HEK293 (cell line): ENCODE results near the gene ATF6.
A peak's percentile ranks its signal among the peaks of the same experiment; 100 is the strongest.

Source experiments
- CTCF ChIA-PET: fragments of 350-600 bp; formaldehyde crosslinking; extraction: SDS; loops from one replicate; lab custom pipeline; 2021; ENCODE audit warnings: antibody characterized with exemption; lab: Yijun Ruan, JAX
- POLR2A ChIA-PET: fragments of 300-600 bp; formaldehyde crosslinking; extraction: SDS; loops from one replicate; lab custom pipeline; 2020; ENCODE audit warnings: antibody characterized with exemption, inconsistent platforms; lab: Yijun Ruan, JAX
- H3K27ac ChIP-seq: fragments of 200-500 bp; sonication (Bioruptor generic); 2 replicates; pipeline ENCODE4 v1.5.1; 2014; ENCODE audit warnings: low read depth, low read length, control low read depth, inconsistent platforms; ENCODE audit errors: extremely low read depth
- H3K36me3 ChIP-seq, 2 experiments: fragments of 200-500 bp in 1 of 2; sonication (Bioruptor generic) in 1 of 2; 1 replicate in 1 of 2; 2 replicates in 1 of 2; pipeline ENCODE4 v1.5.1; 2014 to 2017; ENCODE audit warnings: inconsistent platforms in 2 of 2, low read length in 2 of 2; ENCODE audit not compliant: control insufficient read depth in 2 of 2, insufficient read depth in 1 of 2
- H3K4me1 ChIP-seq: fragments of 200-500 bp; sonication (Bioruptor generic); 2 replicates; pipeline ENCODE4 v1.5.1; 2014; ENCODE audit warnings: mild to moderate bottlenecking, low read length, inconsistent platforms; ENCODE audit not compliant: control insufficient read depth, insufficient read depth
- H3K4me3 ChIP-seq: 2 replicates; pipeline ENCODE4 v1.5.1; 2011; ENCODE audit warnings: low read depth, mild to moderate bottlenecking, control low read depth, low read length, moderate library complexity
- H3K9me3 ChIP-seq: fragments of 200-500 bp; sonication (Bioruptor generic); 2 replicates; pipeline ENCODE4 v1.5.1; 2014; ENCODE audit warnings: low read depth, low read length, inconsistent platforms; ENCODE audit not compliant: control insufficient read depth, insufficient read depth
- ZBTB17 ChIP-seq: fragments of 450-650 bp; formaldehyde crosslinking; IDR thresholded peaks from 2 replicates; pipeline ENCODE4 v1.5.1; 2016; ENCODE audit warnings: missing biosample characterization, missing genetic modification characterization
- ZNF132 ChIP-seq: fragments of 450-650 bp; formaldehyde crosslinking; IDR thresholded peaks from 2 replicates; pipeline ENCODE4 v1.5.1; 2017; ENCODE audit warnings: missing biosample characterization, missing genetic modification characterization, borderline replicate concordance
- ZNF350 ChIP-seq: fragments of 450-650 bp; formaldehyde crosslinking; IDR thresholded peaks from 2 replicates; pipeline ENCODE4 v1.5.0; 2017; ENCODE audit warnings: missing biosample characterization, mild to moderate bottlenecking, missing genetic modification characterization
- ZNF404 ChIP-seq: fragments of 450-650 bp; formaldehyde crosslinking; IDR thresholded peaks from 2 replicates; pipeline ENCODE4 v1.5.1; 2017; ENCODE audit warnings: missing biosample characterization, missing genetic modification characterization
- ZNF501 ChIP-seq: fragments of 450-650 bp; formaldehyde crosslinking; IDR thresholded peaks from 2 replicates; pipeline ENCODE4 v1.5.1; 2016; ENCODE audit warnings: missing biosample characterization, missing genetic modification characterization
- ZNF621 ChIP-seq: fragments of 450-650 bp; formaldehyde crosslinking; IDR thresholded peaks from 2 replicates; pipeline ENCODE4 v1.5.1; 2017; ENCODE audit warnings: missing biosample characterization, missing genetic modification characterization
- ZNF792 ChIP-seq: fragments of 450-650 bp; formaldehyde crosslinking; IDR thresholded peaks from 2 replicates; pipeline ENCODE4 v1.5.1; 2016; ENCODE audit warnings: missing biosample characterization, missing genetic modification characterization
- ZNF837 ChIP-seq: fragments of 450-650 bp; formaldehyde crosslinking; IDR thresholded peaks from 2 replicates; pipeline ENCODE4 v1.5.1; 2016; ENCODE audit warnings: missing biosample characterization, missing genetic modification characterization
- TF ChIP-seq, protein P1 (sequence below): fragments of 450-650 bp; formaldehyde crosslinking; IDR thresholded peaks from 2 replicates; pipeline ENCODE4 v1.5.1; 2016; ENCODE audit warnings: missing biosample characterization, missing genetic modification characterization
- TF ChIP-seq, protein P2 (sequence below): fragments of 450-650 bp; formaldehyde crosslinking; IDR thresholded peaks from 2 replicates; pipeline ENCODE4 v1.5.1; 2016; ENCODE audit warnings: missing biosample characterization, missing genetic modification characterization
- TF ChIP-seq, protein P3 (sequence below): fragments of 450-650 bp; formaldehyde crosslinking; IDR thresholded peaks from 2 replicates; pipeline ENCODE4 v1.5.1; 2017; ENCODE audit warnings: missing biosample characterization, mild to moderate bottlenecking, missing genetic modification characterization, moderate library complexity
- TF ChIP-seq, protein P4 (sequence below): fragments of 450-650 bp; IDR thresholded peaks from 2 replicates; pipeline ENCODE4 v1.5.1; 2018; ENCODE audit warnings: missing biosample characterization, mild to moderate bottlenecking, missing genetic modification characterization

Gene ATF6

GRCh38 chr1:161988413-161988812 is 222.3 kb downstream of the ATF6 start (continued):
- TF ChIP-seq ZNF404: no peak

DNA sequence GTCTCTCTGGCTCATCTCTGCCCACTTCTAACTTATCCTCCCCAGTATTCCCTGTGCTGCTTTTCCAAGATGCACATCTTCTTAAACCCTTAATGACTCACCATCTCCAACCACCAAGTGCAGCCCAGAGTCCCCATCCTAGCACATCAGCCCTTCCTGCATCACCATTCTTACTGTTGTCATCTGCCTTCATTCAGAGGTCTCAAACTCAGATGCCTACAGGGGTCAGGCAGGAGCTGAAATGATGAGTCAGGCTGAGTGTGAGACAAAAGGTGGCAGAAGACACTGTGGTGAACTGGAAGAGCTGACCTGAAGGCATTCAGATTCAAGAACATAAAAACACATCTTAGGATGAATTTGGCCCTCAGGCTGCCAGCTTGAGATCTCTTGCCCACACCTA is 223.0 kb downstream of the ATF6 start:
- CTCF ChIA-PET: no interaction called here
- H3K9me3 ChIP-seq: no peaks in the 10 kb centered on the region

GRCh38 chr1:161989786-161990185 is 223.7 kb downstream of the ATF6 start:
- no peak overlapping the region for H3K27ac ChIP-seq
- H3K9me3 ChIP-seq: no peaks in the 10 kb centered on the region
- TF ChIP-seq, protein P1, sequence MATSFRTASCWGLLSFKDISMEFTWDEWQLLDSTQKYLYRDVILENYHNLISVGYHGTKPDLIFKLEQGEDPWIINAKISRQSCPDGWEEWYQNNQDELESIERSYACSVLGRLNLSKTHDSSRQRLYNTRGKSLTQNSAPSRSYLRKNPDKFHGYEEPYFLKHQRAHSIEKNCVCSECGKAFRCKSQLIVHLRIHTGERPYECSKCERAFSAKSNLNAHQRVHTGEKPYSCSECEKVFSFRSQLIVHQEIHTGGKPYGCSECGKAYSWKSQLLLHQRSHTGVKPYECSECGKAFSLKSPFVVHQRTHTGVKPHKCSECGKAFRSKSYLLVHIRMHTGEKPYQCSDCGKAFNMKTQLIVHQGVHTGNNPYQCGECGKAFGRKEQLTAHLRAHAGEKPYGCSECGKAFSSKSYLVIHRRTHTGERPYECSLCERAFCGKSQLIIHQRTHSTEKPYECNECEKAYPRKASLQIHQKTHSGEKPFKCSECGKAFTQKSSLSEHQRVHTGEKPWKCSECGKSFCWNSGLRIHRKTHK: no peak
- TF ChIP-seq ZNF621 (tag by site-specific recombination): no peak
- H3K36me3 ChIP-seq: no peaks in the 10 kb centered on the region
- no peak overlapping the region for H3K4me3 ChIP-seq
- H3K4me1 ChIP-seq: no peaks in the 10 kb centered on the region
- CTCF ChIA-PET: no interaction called here
- POLR2A ChIA-PET: no interaction called here

More for the DNA sequence above, 223.0 kb downstream of the ATF6 start:
- no peak for TF ChIP-seq ZNF837 (tag by site-specific recombination)
- TF ChIP-seq, protein P2, sequence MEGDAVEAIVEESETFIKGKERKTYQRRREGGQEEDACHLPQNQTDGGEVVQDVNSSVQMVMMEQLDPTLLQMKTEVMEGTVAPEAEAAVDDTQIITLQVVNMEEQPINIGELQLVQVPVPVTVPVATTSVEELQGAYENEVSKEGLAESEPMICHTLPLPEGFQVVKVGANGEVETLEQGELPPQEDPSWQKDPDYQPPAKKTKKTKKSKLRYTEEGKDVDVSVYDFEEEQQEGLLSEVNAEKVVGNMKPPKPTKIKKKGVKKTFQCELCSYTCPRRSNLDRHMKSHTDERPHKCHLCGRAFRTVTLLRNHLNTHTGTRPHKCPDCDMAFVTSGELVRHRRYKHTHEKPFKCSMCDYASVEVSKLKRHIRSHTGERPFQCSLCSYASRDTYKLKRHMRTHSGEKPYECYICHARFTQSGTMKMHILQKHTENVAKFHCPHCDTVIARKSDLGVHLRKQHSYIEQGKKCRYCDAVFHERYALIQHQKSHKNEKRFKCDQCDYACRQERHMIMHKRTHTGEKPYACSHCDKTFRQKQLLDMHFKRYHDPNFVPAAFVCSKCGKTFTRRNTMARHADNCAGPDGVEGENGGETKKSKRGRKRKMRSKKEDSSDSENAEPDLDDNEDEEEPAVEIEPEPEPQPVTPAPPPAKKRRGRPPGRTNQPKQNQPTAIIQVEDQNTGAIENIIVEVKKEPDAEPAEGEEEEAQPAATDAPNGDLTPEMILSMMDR: no peak
- TF ChIP-seq, all 188 proteins: peak for 0
- no peaks in the 10 kb centered on the region for H3K4me1 ChIP-seq
- POLR2A ChIA-PET: no interaction called here
- H3K4me3 ChIP-seq: no peak overlapping the region
- no peak overlapping the region for H3K27ac ChIP-seq
- H3K36me3 ChIP-seq: no peaks in the 10 kb centered on the region

DNA sequence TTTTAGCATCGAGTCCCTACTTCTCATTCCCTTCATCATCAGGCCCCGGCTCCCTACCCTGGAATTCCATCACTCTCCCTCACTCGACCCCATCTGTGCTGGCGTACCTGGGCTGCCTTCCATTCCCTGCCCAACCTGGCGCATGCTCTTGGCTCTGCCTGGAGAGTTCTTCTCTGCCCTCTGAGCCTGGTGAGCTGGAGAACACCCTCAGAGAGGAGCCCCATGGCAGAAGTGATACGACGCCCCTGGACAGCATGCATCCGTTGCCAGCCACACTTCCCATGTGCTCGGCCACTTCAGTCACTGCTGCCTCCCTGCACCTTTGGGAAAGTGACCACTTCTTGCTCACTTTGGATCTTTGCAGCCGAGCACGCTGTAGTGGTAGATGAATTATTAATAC is 227.5 kb downstream of the ATF6 start:
- Histone ChIP-seq H3K27ac (no peak overlapping the region), H3K9me3 (no peaks in the 10 kb centered on the region), H3K36me3 (no peaks in the 10 kb centered on the region), H3K4me1 (no peaks in the 10 kb centered on the region), H3K4me3 (no peak overlapping the region)
- TF ChIP-seq, protein P3, sequence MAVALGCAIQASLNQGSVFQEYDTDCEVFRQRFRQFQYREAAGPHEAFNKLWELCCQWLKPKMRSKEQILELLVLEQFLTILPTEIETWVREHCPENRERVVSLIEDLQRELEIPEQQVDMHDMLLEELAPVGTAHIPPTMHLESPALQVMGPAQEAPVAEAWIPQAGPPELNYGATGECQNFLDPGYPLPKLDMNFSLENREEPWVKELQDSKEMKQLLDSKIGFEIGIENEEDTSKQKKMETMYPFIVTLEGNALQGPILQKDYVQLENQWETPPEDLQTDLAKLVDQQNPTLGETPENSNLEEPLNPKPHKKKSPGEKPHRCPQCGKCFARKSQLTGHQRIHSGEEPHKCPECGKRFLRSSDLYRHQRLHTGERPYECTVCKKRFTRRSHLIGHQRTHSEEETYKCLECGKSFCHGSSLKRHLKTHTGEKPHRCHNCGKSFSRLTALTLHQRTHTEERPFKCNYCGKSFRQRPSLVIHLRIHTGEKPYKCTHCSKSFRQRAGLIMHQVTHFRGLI (tag by site-specific recombination): peak; percentile 62; the same call in 1 of the 2 replicates
- TF ChIP-seq ZNF132 (tag by site-specific recombination): no peak
- ChIA-PET CTCF (no interaction called here), POLR2A (no interaction called here)

GRCh38 chr1:161994175-161994668 is 228.1 kb downstream of the ATF6 start:
- POLR2A ChIA-PET: no interaction called here
- CTCF ChIA-PET: interaction anchor here (1.0 kb wide), 1 partner anchor 43 kb away, joined by 3 read pairs; no protein-coding TSS in a partner anchor
- no peak for TF ChIP-seq ZNF350 (tag by site-specific recombination)
- no peak for TF ChIP-seq ZNF792
- TF ChIP-seq, protein P4, sequence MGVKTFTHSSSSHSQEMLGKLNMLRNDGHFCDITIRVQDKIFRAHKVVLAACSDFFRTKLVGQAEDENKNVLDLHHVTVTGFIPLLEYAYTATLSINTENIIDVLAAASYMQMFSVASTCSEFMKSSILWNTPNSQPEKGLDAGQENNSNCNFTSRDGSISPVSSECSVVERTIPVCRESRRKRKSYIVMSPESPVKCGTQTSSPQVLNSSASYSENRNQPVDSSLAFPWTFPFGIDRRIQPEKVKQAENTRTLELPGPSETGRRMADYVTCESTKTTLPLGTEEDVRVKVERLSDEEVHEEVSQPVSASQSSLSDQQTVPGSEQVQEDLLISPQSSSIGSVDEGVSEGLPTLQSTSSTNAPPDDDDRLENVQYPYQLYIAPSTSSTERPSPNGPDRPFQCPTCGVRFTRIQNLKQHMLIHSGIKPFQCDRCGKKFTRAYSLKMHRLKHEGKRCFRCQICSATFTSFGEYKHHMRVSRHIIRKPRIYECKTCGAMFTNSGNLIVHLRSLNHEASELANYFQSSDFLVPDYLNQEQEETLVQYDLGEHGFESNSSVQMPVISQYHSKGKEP (tag by site-specific recombination): no peak
- no peak for TF ChIP-seq ZBTB17 (tag by site-specific recombination)
- TF ChIP-seq ZNF501 (tag by site-specific recombination): no peak
- TF ChIP-seq, all 188 proteins: peak for 0
- Histone ChIP-seq H3K36me3 (no peaks in the 10 kb centered on the region), H3K4me3 (no peak overlapping the region), H3K27ac (no peak overlapping the region), H3K9me3 (no peaks in the 10 kb centered on the region), H3K4me1 (no peaks in the 10 kb centered on the region)
